A204.1 (cell line): ENCODE measurements around the gene KANK2.
"Not testable (repeated sequence)": the region's sequence is repeated elsewhere in the genome, so short reads cannot be mapped to it uniquely, and the experiment has no call there.

ENCODE experiments used
- FAIRE-seq: peaks from 2 replicates; lab custom pipeline; 2012; peaks lifted over from hg19 to GRCh38; lab: Jason Lieb, UNC

Gene KANK2

GRCh38 chr19:11196406-11197287 lies 698 bp downstream of the KANK2 start:
- no peak for FAIRE-seq

GRCh38 chr19:11195681-11196080 lies 1.7 kb downstream of the KANK2 start:
- FAIRE-seq, result no peak

- FAIRE-seq, result no peak
These were observed 2.4 kb downstream of the KANK2 start for GRCh38 chr19:11194656-11195558.

GRCh38 chr19:11194173-11194572 lies 3.2 kb downstream of the KANK2 start:
- FAIRE-seq, result no peak

- no peak for FAIRE-seq
These were observed 4.1 kb downstream of the KANK2 start for GRCh38 chr19:11192957-11193939.

GRCh38 chr19:11191934-11192333 lies 5.4 kb downstream of the KANK2 start:
- FAIRE-seq, result no peak

- FAIRE-seq, result no peak
These were observed 6.0 kb downstream of the KANK2 start for GRCh38 chr19:11191273-11191755.

GRCh38 chr19:11190501-11190900 lies 6.8 kb downstream of the KANK2 start:
- no peak for FAIRE-seq

- FAIRE-seq, result no peak
These were observed 9.9 kb downstream of the KANK2 start for GRCh38 chr19:11187441-11187840.

- FAIRE-seq, result no peak
These were observed 14.4 kb downstream of the KANK2 start for GRCh38 chr19:11182994-11183393.

GRCh38 chr19:11181488-11181887 lies 15.9 kb downstream of the KANK2 start:
- no peak for FAIRE-seq

- FAIRE-seq, result not testable (repeated sequence)
These were observed 16.4 kb downstream of the KANK2 start for GRCh38 chr19:11180975-11181374.

GRCh38 chr19:11180346-11180745 lies 17.0 kb downstream of the KANK2 start:
- no peak for FAIRE-seq

GRCh38 chr19:11179716-11180297 lies 17.5 kb downstream of the KANK2 start:
- FAIRE-seq, result no peak

- FAIRE-seq, result not testable (repeated sequence)
These were observed 18.2 kb downstream of the KANK2 start for GRCh38 chr19:11179145-11179465.

- FAIRE-seq, result no peak
These were observed 19.8 kb downstream of the KANK2 start for GRCh38 chr19:11177592-11177991.

GRCh38 chr19:11176466-11177193 lies 20.7 kb downstream of the KANK2 start:
- no peak for FAIRE-seq

GRCh38 chr19:11175920-11176319 lies 21.4 kb downstream of the KANK2 start:
- FAIRE-seq, result no peak

GRCh38 chr19:11174336-11174735 lies 23.0 kb downstream of the KANK2 start:
- FAIRE-seq, result no peak

GRCh38 chr19:11173516-11174155 lies 23.7 kb downstream of the KANK2 start:
- FAIRE-seq, result no peak
